HUDEP-2 (cell line): ENCODE measurements around the gene CUEDC1.
A peak's percentile ranks its signal among the peaks of the same experiment; 100 is the strongest.

Experiments used
- DNase-seq, 76 experiments: peaks; one replicate each; lab custom pipeline; 2025; ENCODE audit not compliant: unreplicated experiment in 76 of 76; lab: John Stamatoyannopoulos, UW

Gene CUEDC1

GRCh38 chr17:57955183-57955931, at the start of gene CUEDC1:
Gene CUEDC1, minus strand, starts transcription at chr17:57955412. Its CDS starts 69,848 bp downstream, at chr17:57885564.
- peak in 34 of 76 experiments; percentile 10 to 65 (median 36) for DNase-seq

GRCh38 chr17:58004060-58004459, 48.8 kb upstream of the CUEDC1 start:
- no peak for DNase-seq

GRCh38 chr17:58002973-58003372, 47.8 kb upstream of the CUEDC1 start:
- DNase-seq: no peak

- DNase-seq: no peak
Observed at GRCh38 chr17:58002154-58002948, 47.1 kb upstream of the CUEDC1 start.

- no peak for DNase-seq
Observed at GRCh38 chr17:58001461-58002124, 46.4 kb upstream of the CUEDC1 start.

- peak in 34 of 76 experiments; percentile 13 to 76 (median 50) for DNase-seq
Observed at GRCh38 chr17:57999496-58000017, 44.3 kb upstream of the CUEDC1 start.

- no peak for DNase-seq
Observed at GRCh38 chr17:57999010-57999495, 43.8 kb upstream of the CUEDC1 start.

- no peak for DNase-seq
Observed at GRCh38 chr17:57997085-57997809, 42.0 kb upstream of the CUEDC1 start.

GRCh38 chr17:57995076-57995956, 40.1 kb upstream of the CUEDC1 start:
- peak in 65 of 76 experiments; percentile 20 to 77 (median 46) for DNase-seq

GRCh38 chr17:57994436-57994835, 39.2 kb upstream of the CUEDC1 start:
- DNase-seq: no peak

GRCh38 chr17:57993471-57994365, 38.5 kb upstream of the CUEDC1 start:
- DNase-seq: no peak

- no peak for DNase-seq
Observed at GRCh38 chr17:57991537-57991936, 36.3 kb upstream of the CUEDC1 start.

GRCh38 chr17:57990037-57990436, 34.8 kb upstream of the CUEDC1 start:
- DNase-seq: no peak

GRCh38 chr17:57988301-57989250, 33.4 kb upstream of the CUEDC1 start:
- DNase-seq: peak in 57 of 76 experiments; percentile 22 to 86 (median 63)

GRCh38 chr17:57987581-57988300, 32.5 kb upstream of the CUEDC1 start, which contains the start of gene VEZF1:
Gene VEZF1, minus strand, starts transcription at chr17:57988254. Its CDS starts 143 bp downstream, at chr17:57988111.
- peak in 59 of 76 experiments; percentile 26 to 86 (median 65) for DNase-seq
